Measurements from ENCODE around the gene DAW1.
"Not testable (repeated sequence)": the region's sequence is repeated elsewhere in the genome, so short reads cannot be mapped to it uniquely, and the experiment has no call there.

DAW1 gene

GRCh38 chr2:227839339-227840129 is 31.9 kb upstream of the DAW1 start:
- not testable (repeated sequence) for H3K4me1 ChIP-seq (ENCODE audit: control insufficient read depth, insufficient read depth, low read length); DNase-seq (ENCODE audit: low read depth); H3K27me3 ChIP-seq (replicated peaks; ENCODE audit: control insufficient read depth, insufficient read depth, low read length); H3K9me3 ChIP-seq (ENCODE audit: control insufficient read depth, low read length); H3K4me3 ChIP-seq (ENCODE audit: low read length); H3K9ac ChIP-seq (ENCODE audit: low read length); H3K36me3 ChIP-seq (ENCODE audit: control insufficient read depth, insufficient read depth, low read length, severe bottlenecking)

DNA sequence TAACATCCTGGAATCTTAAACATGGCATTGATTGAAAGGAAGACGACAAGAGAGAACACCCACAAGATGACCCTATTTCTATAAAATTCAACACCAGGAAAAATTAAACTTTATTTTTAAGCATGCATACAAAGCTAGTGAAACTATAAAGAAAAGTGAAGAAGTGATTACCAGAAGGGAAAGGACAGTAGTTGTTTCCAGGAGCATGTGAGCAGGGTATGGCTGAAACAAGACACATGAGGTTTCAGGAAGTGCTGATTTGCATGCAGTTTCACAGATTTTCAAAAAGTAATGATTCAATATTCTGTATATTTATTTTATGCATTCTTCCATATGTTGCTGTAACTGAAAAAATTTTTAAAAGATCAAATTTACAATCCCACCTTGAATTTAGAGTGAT is 24.6 kb upstream of the DAW1 start:
- H3K4me1 ChIP-seq (ENCODE audit: control insufficient read depth, insufficient read depth, low read length) = peaks cover 10% of the 10 kb centered on the region
- no peak overlapping the region for H3K4me3 ChIP-seq (ENCODE audit: low read length)
- H3K27me3 ChIP-seq (replicated peaks; ENCODE audit: control insufficient read depth, insufficient read depth, low read length) = no peaks in the 10 kb centered on the region
- no peaks in the 10 kb centered on the region for H3K36me3 ChIP-seq (ENCODE audit: control insufficient read depth, insufficient read depth, low read length, severe bottlenecking)
- no peak for DNase-seq (ENCODE audit: low read depth)
- H3K9ac ChIP-seq (ENCODE audit: low read length) = no peak overlapping the region
- no peaks in the 10 kb centered on the region for H3K9me3 ChIP-seq (ENCODE audit: control insufficient read depth, low read length)

DNA sequence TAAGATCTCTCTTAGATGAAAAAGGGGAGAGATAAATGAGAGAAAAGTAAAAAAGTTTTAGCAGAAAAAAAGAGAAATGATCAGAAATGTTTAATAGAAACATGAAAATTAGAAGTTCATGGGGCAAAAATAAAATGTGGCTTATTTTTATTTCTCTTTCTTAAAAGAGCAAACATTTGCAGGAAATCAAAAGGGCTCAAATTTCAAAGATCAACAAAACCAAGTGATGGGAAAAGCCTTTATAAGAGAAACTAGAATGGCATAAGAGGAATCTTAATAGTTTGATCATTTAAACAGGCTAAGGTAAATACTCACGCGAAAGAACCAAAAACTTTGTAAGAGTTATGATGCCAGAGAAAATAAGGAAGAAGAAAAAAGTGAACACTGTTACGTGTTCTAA is 23.3 kb upstream of the DAW1 start:
- Histone ChIP-seq H3K9me3 (ENCODE audit: control insufficient read depth, low read length) (no peaks in the 10 kb centered on the region), H3K4me1 (ENCODE audit: control insufficient read depth, insufficient read depth, low read length) (peaks cover 10% of the 10 kb centered on the region), H3K4me3 (ENCODE audit: low read length) (no peak overlapping the region), H3K9ac (ENCODE audit: low read length) (no peak overlapping the region), H3K36me3 (ENCODE audit: control insufficient read depth, insufficient read depth, low read length, severe bottlenecking) (no peaks in the 10 kb centered on the region), H3K27me3 (replicated peaks; ENCODE audit: control insufficient read depth, insufficient read depth, low read length) (no peaks in the 10 kb centered on the region)
- DNase-seq (ENCODE audit: low read depth) = no peak

- Histone ChIP-seq H3K9ac (ENCODE audit: low read length) (no peak overlapping the region), H3K4me3 (ENCODE audit: low read length) (no peak overlapping the region), H3K4me1 (ENCODE audit: control insufficient read depth, insufficient read depth, low read length) (peaks cover 12% of the 10 kb centered on the region), H3K36me3 (ENCODE audit: control insufficient read depth, insufficient read depth, low read length, severe bottlenecking) (no peaks in the 10 kb centered on the region), H3K27me3 (replicated peaks; ENCODE audit: control insufficient read depth, insufficient read depth, low read length) (no peaks in the 10 kb centered on the region), H3K9me3 (ENCODE audit: control insufficient read depth, low read length) (no peaks in the 10 kb centered on the region)
- DNase-seq (ENCODE audit: low read depth) = no peak
These were observed 22.8 kb upstream of the DAW1 start for GRCh38 chr2:227848586-227848985.

- Histone ChIP-seq H3K4me3 (ENCODE audit: low read length) (no peak overlapping the region), H3K9me3 (ENCODE audit: control insufficient read depth, low read length) (no peaks in the 10 kb centered on the region), H3K36me3 (ENCODE audit: control insufficient read depth, insufficient read depth, low read length, severe bottlenecking) (no peaks in the 10 kb centered on the region), H3K4me1 (ENCODE audit: control insufficient read depth, insufficient read depth, low read length) (peaks cover 17% of the 10 kb centered on the region), H3K27me3 (replicated peaks; ENCODE audit: control insufficient read depth, insufficient read depth, low read length) (no peaks in the 10 kb centered on the region), H3K9ac (ENCODE audit: low read length) (no peak overlapping the region)
- peak; percentile 19 for DNase-seq (ENCODE audit: low read depth)
These were observed 21.5 kb upstream of the DAW1 start for GRCh38 chr2:227849906-227850305.

DNA sequence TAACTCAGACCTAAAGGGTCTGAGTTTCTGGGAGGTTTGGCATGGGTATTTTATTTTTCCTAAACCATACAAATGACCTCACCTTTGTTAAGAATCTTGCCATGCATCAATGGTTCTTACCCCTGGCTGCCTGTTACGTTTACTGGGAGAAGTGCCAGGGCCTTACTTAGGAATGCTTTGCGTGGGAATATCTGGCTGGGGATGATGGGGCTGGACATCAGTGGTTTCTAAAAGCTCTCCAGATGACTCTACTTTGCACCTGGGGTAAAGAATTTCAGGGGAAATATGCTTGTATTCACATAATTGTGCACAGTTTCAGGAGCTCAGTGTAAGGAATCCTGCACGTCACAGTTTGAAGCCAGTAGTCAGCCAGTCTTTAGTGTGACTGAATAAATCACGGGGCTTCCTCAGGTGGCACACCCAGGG is 18.2 kb upstream of the DAW1 start:
- Histone ChIP-seq H3K9me3 (ENCODE audit: control insufficient read depth, low read length) (no peaks in the 10 kb centered on the region), H3K9ac (ENCODE audit: low read length) (no peak overlapping the region), H3K27me3 (replicated peaks; ENCODE audit: control insufficient read depth, insufficient read depth, low read length) (no peaks in the 10 kb centered on the region), H3K4me1 (ENCODE audit: control insufficient read depth, insufficient read depth, low read length) (peaks cover 17% of the 10 kb centered on the region), H3K36me3 (ENCODE audit: control insufficient read depth, insufficient read depth, low read length, severe bottlenecking) (no peaks in the 10 kb centered on the region), H3K4me3 (ENCODE audit: low read length) (no peak overlapping the region)
- peak; percentile 80 for DNase-seq (ENCODE audit: low read depth)

GRCh38 chr2:227853765-227854271 is 17.6 kb upstream of the DAW1 start:
- Histone ChIP-seq H3K4me3 (ENCODE audit: low read length) (no peak overlapping the region), H3K4me1 (ENCODE audit: control insufficient read depth, insufficient read depth, low read length) (peaks cover 17% of the 10 kb centered on the region), H3K9me3 (ENCODE audit: control insufficient read depth, low read length) (no peaks in the 10 kb centered on the region), H3K36me3 (ENCODE audit: control insufficient read depth, insufficient read depth, low read length, severe bottlenecking) (no peaks in the 10 kb centered on the region), H3K9ac (ENCODE audit: low read length) (no peak overlapping the region), H3K27me3 (replicated peaks; ENCODE audit: control insufficient read depth, insufficient read depth, low read length) (no peaks in the 10 kb centered on the region)
- peak; percentile 34 for DNase-seq (ENCODE audit: low read depth)

DNA sequence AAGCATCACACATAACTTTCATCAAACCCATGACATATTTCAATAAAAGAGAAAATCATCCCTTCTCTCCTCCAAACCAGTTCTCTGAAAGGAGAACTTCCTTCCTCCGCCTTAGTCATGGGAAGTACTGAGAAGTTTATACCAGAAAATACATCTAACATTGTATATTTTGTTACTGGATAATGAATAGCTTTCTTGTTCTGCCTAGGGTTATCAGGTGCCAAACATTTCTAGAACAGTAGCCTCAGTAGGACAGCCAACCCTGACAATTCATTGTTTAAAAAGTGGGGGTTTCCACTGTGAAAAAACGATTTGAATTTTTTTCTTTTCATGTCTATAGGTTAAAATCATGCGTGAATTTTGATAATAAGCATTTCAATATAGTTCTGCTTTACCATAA is 16.0 kb upstream of the DAW1 start:
- DNase-seq (ENCODE audit: low read depth) = no peak
- H3K27me3 ChIP-seq (replicated peaks; ENCODE audit: control insufficient read depth, insufficient read depth, low read length) = no peaks in the 10 kb centered on the region
- no peaks in the 10 kb centered on the region for H3K9me3 ChIP-seq (ENCODE audit: control insufficient read depth, low read length)
- H3K36me3 ChIP-seq (ENCODE audit: control insufficient read depth, insufficient read depth, low read length, severe bottlenecking) = no peaks in the 10 kb centered on the region
- H3K4me3 ChIP-seq (ENCODE audit: low read length) = no peak overlapping the region
- no peak overlapping the region for H3K9ac ChIP-seq (ENCODE audit: low read length)
- H3K4me1 ChIP-seq (ENCODE audit: control insufficient read depth, insufficient read depth, low read length) = peaks cover 12% of the 10 kb centered on the region

DNA sequence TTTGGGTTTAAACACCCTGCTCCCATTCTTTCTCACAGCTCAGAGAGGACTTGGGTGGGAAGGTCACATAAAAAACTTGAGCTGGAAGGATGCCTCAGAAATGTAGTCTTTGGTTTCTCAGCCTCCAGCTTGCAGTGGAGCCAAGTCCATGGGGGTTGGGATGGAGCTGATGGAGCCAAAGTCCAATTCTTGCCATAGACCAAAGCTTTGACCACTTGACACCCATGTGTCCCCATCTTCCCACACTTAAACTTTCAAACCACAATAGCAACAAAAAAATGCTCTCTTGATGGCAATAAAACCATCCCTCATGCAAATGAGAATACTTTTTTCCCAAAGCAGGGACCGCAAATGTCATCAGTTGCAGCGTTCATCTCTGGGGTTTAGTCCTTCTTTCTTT is 14.7 kb upstream of the DAW1 start:
- peaks cover 20% of the 10 kb centered on the region for H3K4me1 ChIP-seq (ENCODE audit: control insufficient read depth, insufficient read depth, low read length)
- H3K4me3 ChIP-seq (ENCODE audit: low read length) = no peak overlapping the region
- no peaks in the 10 kb centered on the region for H3K27me3 ChIP-seq (replicated peaks; ENCODE audit: control insufficient read depth, insufficient read depth, low read length)
- DNase-seq (ENCODE audit: low read depth) = no peak
- no peak overlapping the region for H3K9ac ChIP-seq (ENCODE audit: low read length)
- no peaks in the 10 kb centered on the region for H3K9me3 ChIP-seq (ENCODE audit: control insufficient read depth, low read length)
- no peaks in the 10 kb centered on the region for H3K36me3 ChIP-seq (ENCODE audit: control insufficient read depth, insufficient read depth, low read length, severe bottlenecking)

- no peak for DNase-seq (ENCODE audit: low read depth)
- Histone ChIP-seq H3K9me3 (ENCODE audit: control insufficient read depth, low read length) (no peaks in the 10 kb centered on the region), H3K4me1 (ENCODE audit: control insufficient read depth, insufficient read depth, low read length) (peaks cover 44% of the 10 kb centered on the region), H3K9ac (ENCODE audit: low read length) (peak overlapping the region; percentile 40), H3K4me3 (ENCODE audit: low read length) (no peak overlapping the region), H3K36me3 (ENCODE audit: control insufficient read depth, insufficient read depth, low read length, severe bottlenecking) (no peaks in the 10 kb centered on the region), H3K27me3 (replicated peaks; ENCODE audit: control insufficient read depth, insufficient read depth, low read length) (no peaks in the 10 kb centered on the region)
These were observed 11.2 kb upstream of the DAW1 start for GRCh38 chr2:227860221-227860641.

DNA sequence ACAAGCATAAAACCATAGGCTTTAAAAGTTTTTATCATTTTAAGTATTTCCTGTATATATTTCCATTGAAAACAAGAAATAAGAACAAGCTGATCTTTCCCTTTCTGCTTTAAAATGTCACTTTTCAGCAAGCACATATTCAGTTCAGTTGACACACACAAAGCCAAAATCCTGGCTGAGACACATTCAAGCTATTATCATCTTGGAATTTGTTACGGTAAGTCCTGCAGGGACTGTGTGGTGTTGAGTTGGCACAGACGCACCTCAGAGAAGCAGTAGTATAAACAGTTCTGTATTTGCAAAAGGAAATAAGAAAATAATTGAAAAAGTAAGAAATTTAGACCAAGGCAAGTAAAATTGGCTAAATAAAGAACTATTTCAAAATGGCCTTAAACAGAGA is 10.4 kb upstream of the DAW1 start:
- no peaks in the 10 kb centered on the region for H3K36me3 ChIP-seq (ENCODE audit: control insufficient read depth, insufficient read depth, low read length, severe bottlenecking)
- H3K4me3 ChIP-seq (ENCODE audit: low read length) = no peak overlapping the region
- peak overlapping the region; percentile 40 for H3K9ac ChIP-seq (ENCODE audit: low read length)
- peaks cover 46% of the 10 kb centered on the region for H3K4me1 ChIP-seq (ENCODE audit: control insufficient read depth, insufficient read depth, low read length)
- no peak for DNase-seq (ENCODE audit: low read depth)
- H3K27me3 ChIP-seq (replicated peaks; ENCODE audit: control insufficient read depth, insufficient read depth, low read length) = no peaks in the 10 kb centered on the region
- no peaks in the 10 kb centered on the region for H3K9me3 ChIP-seq (ENCODE audit: control insufficient read depth, low read length)

All from adipocyte (in vitro differentiated cells).